A673 (cell line): ENCODE measurements around the gene DCP1A. TPM values are rescaled to one million over a fixed set of nuclear protein-coding genes. Genes with fewer than 3 reads are reported as not detected.

Source experiments
- BruUV-seq: library from RNA; stranded (reverse); fragments of 400-500 nt; replicated peaks from 2 replicates; lab custom pipeline; 2021; lab: Mats Ljungman, UMichigan
- CTCF ChIA-PET: fragments of 300-600 bp; sonication (Branson Sonifier 250); formaldehyde crosslinking; loops from one replicate; lab custom pipeline; 2022; ENCODE audit warnings: antibody characterized with exemption; lab: Charles Lee
- POLR2A ChIA-PET: fragments of 300-600 bp; sonication (Branson Sonifier 250); formaldehyde crosslinking; loops from one replicate; lab custom pipeline; 2022; ENCODE audit warnings: antibody characterized with exemption; ENCODE audit not compliant: low non-redundant PET; lab: Charles Lee
- DNase-seq: peaks from one replicate; pipeline ENCODE4 v3.0.0-alpha.2; 2015; ENCODE audit warnings: low spot score
- H3K27ac ChIP-seq: fragments of 200-600 bp; sonication (generic); 2 replicates; pipeline ENCODE4 v1.5.1; 2016; ENCODE audit warnings: mixed run types, low read depth, mild to moderate bottlenecking, mixed read lengths, antibody characterized with exemption, low read length; ENCODE audit not compliant: poor library complexity, severe bottlenecking
- H3K27me3 ChIP-seq: fragments of 200-600 bp; sonication (generic); replicated peaks from 2 replicates; pipeline ENCODE4 v1.6.1; 2017; ENCODE audit warnings: mixed run types, low read depth, mild to moderate bottlenecking, mixed read lengths, antibody characterized with exemption, low read length; ENCODE audit not compliant: insufficient read depth, poor library complexity
- H3K36me3 ChIP-seq: fragments of 200-600 bp; sonication (generic); 2 replicates; pipeline ENCODE4 v1.6.1; 2016; ENCODE audit warnings: mixed run types, mild to moderate bottlenecking, mixed read lengths, antibody characterized with exemption, low read length; ENCODE audit not compliant: insufficient read depth, poor library complexity, severe bottlenecking
- H3K4me1 ChIP-seq: fragments of 200-600 bp; sonication (generic); 2 replicates; pipeline ENCODE4 v1.6.1; 2017; ENCODE audit warnings: mixed run types, mild to moderate bottlenecking, mixed read lengths, antibody characterized with exemption, low read length; ENCODE audit not compliant: insufficient read depth, poor library complexity, severe bottlenecking
- H3K4me3 ChIP-seq: fragments of 200-600 bp; sonication (generic); 2 replicates; pipeline ENCODE4 v1.5.1; 2016; ENCODE audit warnings: low read depth, mixed run types, mild to moderate bottlenecking, mixed read lengths, low read length; ENCODE audit not compliant: poor library complexity, severe bottlenecking
- H3K9me3 ChIP-seq: fragments of 200-600 bp; sonication (generic); 2 replicates; pipeline ENCODE4 v1.6.1; 2016; ENCODE audit warnings: mixed run types, low read depth, mild to moderate bottlenecking, mixed read lengths, antibody characterized with exemption, low read length; ENCODE audit not compliant: poor library complexity, severe bottlenecking
- EZH2 ChIP-seq: fragments of 200-600 bp; sonication (generic); IDR thresholded peaks from 2 replicates; pipeline ENCODE4 v1.6.1; 2017; ENCODE audit warnings: borderline replicate concordance, low read depth, mild to moderate bottlenecking, mixed read lengths, antibody characterized with exemption, low read length; ENCODE audit not compliant: poor library complexity, severe bottlenecking
- intact Hi-C: fragments of 100-400 bp; cut with micrococcal nuclease; formaldehyde crosslinking; loops from one replicate; pipeline ENCODE4 v1.10.0; 2022; ENCODE audit not compliant: unreplicated experiment
- total RNA-seq: library from RNA; stranded (reverse); gene quantifications from 2 replicates; pipeline ENCODE4 v1.2.3, GENCODE V29; 2021
- TF ChIP-seq, protein P1 (sequence below): fragments of 300-800, 200-600 bp; sonication (generic); conservative IDR thresholded peaks from 2 replicates; pipeline ENCODE4 v1.5.1; 2017; ENCODE audit warnings: low read depth, mild to moderate bottlenecking, antibody characterized with exemption, low read length, moderate library complexity, mixed read lengths

Gene DCP1A
- total RNA-seq, 1 experiment from 2014 or later: 13.1 TPM

DNA sequence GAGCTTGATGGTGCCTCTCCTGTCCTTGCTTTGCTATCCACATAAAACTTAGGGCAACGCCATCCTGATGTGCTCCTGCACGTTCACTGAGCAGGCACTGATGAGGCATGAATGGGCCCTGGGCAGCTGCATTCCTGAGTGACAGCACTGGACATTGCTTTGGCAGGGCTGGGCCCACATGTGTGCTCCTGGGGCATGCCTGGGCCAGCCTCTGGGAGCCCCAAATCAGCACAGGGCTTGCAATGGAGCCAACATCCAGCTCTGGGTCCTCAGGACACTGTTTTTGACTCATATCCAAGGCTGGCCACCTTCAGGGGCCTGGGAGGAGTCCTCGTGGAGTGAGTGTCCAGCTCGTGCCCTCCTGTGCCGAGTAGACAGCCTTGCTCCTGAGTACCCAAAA, 85.6 kb downstream of the DCP1A start:
- ChIA-PET POLR2A (no interaction called here), CTCF (no interaction called here)
- Histone ChIP-seq H3K36me3 (no peaks in the 10 kb centered on the region), H3K9me3 (no peaks in the 10 kb centered on the region), H3K4me3 (no peak overlapping the region), H3K4me1 (no peaks in the 10 kb centered on the region), H3K27ac (no peak overlapping the region), H3K27me3 (no peaks in the 10 kb centered on the region)
- no TSS peak for BruUV-seq
- intact Hi-C loops: no loop called here
- TF ChIP-seq EZH2: no peak
- TF ChIP-seq, protein P1, sequence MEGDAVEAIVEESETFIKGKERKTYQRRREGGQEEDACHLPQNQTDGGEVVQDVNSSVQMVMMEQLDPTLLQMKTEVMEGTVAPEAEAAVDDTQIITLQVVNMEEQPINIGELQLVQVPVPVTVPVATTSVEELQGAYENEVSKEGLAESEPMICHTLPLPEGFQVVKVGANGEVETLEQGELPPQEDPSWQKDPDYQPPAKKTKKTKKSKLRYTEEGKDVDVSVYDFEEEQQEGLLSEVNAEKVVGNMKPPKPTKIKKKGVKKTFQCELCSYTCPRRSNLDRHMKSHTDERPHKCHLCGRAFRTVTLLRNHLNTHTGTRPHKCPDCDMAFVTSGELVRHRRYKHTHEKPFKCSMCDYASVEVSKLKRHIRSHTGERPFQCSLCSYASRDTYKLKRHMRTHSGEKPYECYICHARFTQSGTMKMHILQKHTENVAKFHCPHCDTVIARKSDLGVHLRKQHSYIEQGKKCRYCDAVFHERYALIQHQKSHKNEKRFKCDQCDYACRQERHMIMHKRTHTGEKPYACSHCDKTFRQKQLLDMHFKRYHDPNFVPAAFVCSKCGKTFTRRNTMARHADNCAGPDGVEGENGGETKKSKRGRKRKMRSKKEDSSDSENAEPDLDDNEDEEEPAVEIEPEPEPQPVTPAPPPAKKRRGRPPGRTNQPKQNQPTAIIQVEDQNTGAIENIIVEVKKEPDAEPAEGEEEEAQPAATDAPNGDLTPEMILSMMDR: no peak
- DNase-seq: no peak

DNA sequence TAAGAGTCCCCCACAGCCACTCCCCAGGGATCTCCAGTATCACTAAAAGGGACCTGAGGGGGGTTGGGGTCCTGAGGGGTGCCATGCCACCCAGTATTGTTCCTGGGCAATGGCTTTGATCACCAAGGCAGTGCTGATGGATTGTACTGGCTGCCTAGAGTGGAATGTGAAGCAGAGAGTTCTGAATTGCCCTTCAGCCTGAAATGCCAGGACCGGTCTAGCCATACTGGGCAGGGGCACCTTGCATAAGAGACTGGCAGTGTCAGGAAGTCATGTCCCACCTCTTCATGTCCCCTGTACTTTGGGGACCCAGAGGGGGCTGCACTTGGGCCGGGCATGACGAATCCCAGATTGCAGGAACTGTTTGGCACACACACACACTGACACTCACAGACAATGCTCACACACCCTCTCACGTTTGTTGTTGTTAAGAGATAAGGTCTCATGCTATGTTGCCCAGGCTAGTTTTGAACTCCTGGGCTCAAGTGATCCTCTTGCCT, 87.0 kb downstream of the DCP1A start:
- Histone ChIP-seq H3K36me3 (no peaks in the 10 kb centered on the region), H3K27me3 (no peaks in the 10 kb centered on the region), H3K4me3 (no peak overlapping the region), H3K9me3 (no peaks in the 10 kb centered on the region), H3K4me1 (no peaks in the 10 kb centered on the region), H3K27ac (no peak overlapping the region)
- no peak for DNase-seq
- TF ChIP-seq, protein P1: no peak
- no peak for TF ChIP-seq EZH2
- ChIA-PET CTCF (no interaction called here), POLR2A (no interaction called here)
- intact Hi-C loops: no loop called here
- no TSS peak for BruUV-seq

DNA sequence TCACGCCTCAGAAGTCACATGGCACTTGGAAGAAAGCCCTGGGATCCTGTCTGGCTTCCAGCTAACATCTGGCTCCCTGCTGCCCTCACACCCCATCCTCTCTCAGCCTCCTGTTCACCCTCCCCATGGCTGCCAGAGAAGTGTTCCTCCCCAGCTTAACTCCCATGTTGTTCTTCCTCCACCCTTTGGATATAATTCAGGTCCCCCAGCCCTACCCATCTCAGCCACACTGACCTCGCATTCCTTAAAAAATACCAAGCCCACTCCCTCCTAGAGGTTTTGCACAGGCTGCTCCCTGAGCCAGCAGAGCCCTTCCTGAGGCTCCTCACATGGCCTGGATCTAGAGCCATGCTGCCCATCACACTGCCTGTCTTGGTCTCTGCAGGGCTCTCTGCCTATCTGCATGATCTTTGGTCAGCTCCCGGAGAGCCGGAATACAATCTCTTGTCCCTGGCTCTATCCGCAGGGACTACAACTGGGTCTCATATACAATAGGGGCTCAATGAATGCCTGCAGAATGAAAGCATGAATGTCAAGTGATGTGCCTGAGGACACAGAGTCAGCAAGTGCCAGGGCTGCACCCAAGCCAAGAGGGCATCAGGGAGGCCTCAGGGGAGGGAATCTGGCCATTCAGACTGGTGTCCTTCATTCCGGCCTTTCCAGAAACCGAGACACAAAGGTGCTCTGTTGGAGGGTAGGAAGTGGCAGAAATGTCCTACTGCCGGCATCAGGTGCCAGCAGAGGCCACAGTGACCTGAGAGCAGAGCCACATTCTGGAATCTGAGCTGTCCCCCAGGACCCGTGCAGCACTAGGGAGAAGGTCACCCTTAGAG, 87.7 kb downstream of the DCP1A start:
- no peaks in the 10 kb centered on the region for H3K4me1 ChIP-seq
- POLR2A ChIA-PET: no interaction called here
- intact Hi-C loops: no loop called here
- DNase-seq: no peak
- H3K9me3 ChIP-seq: no peaks in the 10 kb centered on the region
- CTCF ChIA-PET: no interaction called here
- TF ChIP-seq, protein P1: no peak
- BruUV-seq: no TSS peak
- no peaks in the 10 kb centered on the region for H3K27me3 ChIP-seq
- no peaks in the 10 kb centered on the region for H3K36me3 ChIP-seq
- no peak overlapping the region for H3K27ac ChIP-seq
- H3K4me3 ChIP-seq: no peak overlapping the region
